Skeletal muscle satellite cell (primary cell): ENCODE results near the gene MUC22.

Experiments used
- H3K27me3 ChIP-seq: 2 replicates; pipeline ENCODE4 v1.7.0; 2013; ENCODE audit warnings: low read length; ENCODE audit not compliant: control insufficient read depth, insufficient read depth
- H3K36me3 ChIP-seq: 2 replicates; pipeline ENCODE4 v1.7.0; 2013; ENCODE audit warnings: mild to moderate bottlenecking, control low read depth, low read length; ENCODE audit not compliant: insufficient read depth
- H3K4me1 ChIP-seq: 2 replicates; pipeline ENCODE4 v1.7.0; 2013; ENCODE audit warnings: low read length; ENCODE audit not compliant: control insufficient read depth, insufficient read depth
- H3K4me2 ChIP-seq: 2 replicates; pipeline ENCODE4 v1.7.0; 2013; ENCODE audit warnings: mild to moderate bottlenecking, low read length
- H3K4me3 ChIP-seq: 2 replicates; pipeline ENCODE4 v1.7.0; 2013; ENCODE audit warnings: low read length
- H3K9ac ChIP-seq: 2 replicates; pipeline ENCODE4 v1.7.0; 2013; ENCODE audit warnings: mild to moderate bottlenecking, low read depth, low read length, moderate library complexity
- H3K9me3 ChIP-seq: replicated peaks from 2 replicates; pipeline ENCODE4 v1.7.0; 2013; ENCODE audit warnings: mild to moderate bottlenecking, control low read depth, low read length

MUC22 gene

DNA sequence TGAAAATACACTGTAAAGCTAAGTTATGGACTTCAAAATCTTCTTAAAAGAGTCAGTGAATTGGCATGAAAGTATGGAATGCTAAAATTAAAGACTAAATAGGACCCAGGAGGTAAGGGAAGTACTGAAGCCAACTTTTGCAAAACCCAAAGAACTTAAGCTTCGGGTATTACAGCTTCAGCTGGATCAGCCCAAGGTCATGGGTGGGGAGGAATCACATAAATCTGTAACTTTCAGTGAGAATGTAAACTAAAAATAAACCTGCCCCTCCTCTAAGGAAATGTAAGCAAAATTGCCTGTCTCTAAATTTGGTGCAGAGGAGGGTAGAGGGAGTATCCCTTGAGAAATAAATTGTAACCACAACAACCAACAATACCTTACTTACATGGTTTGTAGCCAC, 31.1 kb upstream of the MUC22 start:
- Histone ChIP-seq H3K9ac (no peak overlapping the region), H3K4me1 (peaks cover 8% of the 10 kb centered on the region), H3K9me3 (no peaks in the 10 kb centered on the region)

DNA sequence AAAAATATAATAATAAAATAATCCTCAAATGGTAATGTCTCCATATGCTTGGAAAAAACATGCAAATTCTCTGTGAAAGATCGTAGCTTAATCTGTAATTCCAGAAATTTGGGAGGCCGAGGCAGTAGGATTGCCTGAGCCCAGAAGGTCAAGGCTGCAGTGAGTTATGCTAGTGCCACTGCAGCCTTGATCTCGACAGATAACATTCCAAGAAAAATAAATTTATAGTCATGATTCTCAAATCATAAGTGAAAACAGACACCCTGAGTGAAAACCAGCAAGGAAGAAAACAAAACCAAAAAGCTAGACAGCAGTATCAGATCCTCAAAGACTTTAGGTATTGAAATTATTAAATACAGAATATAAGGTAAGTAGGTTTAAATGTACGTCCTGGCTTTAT, 30.6 kb upstream of the MUC22 start:
- Histone ChIP-seq H3K27me3 (peaks cover 31% of the 10 kb centered on the region), H3K9me3 (no peaks in the 10 kb centered on the region), H3K4me1 (peaks cover 8% of the 10 kb centered on the region)

More for the DNA sequence above, 31.1 kb upstream of the MUC22 start:
- H3K27me3 ChIP-seq = peaks cover 30% of the 10 kb centered on the region
- no peak overlapping the region for H3K4me2 ChIP-seq
- H3K4me3 ChIP-seq = no peak overlapping the region
- no peaks in the 10 kb centered on the region for H3K36me3 ChIP-seq

DNA sequence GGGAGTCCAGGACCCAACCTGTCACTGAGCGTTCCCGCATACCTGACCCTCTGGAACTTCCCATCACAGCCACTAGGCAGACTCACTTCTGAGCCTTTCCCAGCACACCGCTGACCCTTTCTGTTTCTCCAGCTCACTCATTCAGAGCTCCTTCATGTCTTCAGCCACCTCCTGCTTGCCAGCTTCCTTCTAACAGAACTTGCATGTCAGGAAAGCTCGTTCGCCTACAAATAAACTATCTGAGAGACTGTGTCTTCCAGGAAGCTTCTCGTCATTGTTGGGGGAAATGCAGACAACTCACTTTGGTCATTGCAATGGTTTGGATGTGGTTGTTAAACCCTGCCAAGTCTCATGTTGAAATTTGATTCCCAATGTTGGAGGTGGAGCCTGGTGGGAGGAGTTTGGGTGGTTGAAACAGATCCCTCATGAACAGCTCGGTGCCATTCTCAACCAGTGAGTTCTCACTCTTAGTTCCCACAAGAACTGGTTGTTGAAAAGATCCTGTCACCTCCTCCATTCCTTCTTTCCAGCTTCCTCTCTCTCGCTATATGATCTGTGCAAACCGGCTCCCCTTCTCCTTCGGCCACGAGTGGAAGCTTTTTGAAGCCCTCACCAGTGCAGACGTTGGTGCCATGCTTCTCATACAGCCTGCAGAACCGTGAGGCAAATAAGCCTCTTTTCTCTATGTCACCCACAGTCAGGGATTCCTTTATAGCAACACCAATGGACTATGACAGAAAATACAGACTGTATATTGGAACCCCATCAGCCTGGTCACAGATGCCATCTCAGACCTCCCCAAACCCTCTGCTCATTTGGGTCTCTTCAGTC, 28.1 kb upstream of the MUC22 start:
- Histone ChIP-seq H3K9me3 (no peaks in the 10 kb centered on the region), H3K4me1 (peaks cover 8% of the 10 kb centered on the region), H3K4me3 (peak overlapping the region; percentile 57), H3K36me3 (no peaks in the 10 kb centered on the region), H3K9ac (no peak overlapping the region), H3K27me3 (peaks cover 26% of the 10 kb centered on the region), H3K4me2 (peak overlapping the region; percentile 62)

More for the DNA sequence above, 30.6 kb upstream of the MUC22 start:
- H3K4me2 ChIP-seq = no peak overlapping the region
- no peaks in the 10 kb centered on the region for H3K36me3 ChIP-seq
- no peak overlapping the region for H3K4me3 ChIP-seq
- H3K9ac ChIP-seq = no peak overlapping the region

DNA sequence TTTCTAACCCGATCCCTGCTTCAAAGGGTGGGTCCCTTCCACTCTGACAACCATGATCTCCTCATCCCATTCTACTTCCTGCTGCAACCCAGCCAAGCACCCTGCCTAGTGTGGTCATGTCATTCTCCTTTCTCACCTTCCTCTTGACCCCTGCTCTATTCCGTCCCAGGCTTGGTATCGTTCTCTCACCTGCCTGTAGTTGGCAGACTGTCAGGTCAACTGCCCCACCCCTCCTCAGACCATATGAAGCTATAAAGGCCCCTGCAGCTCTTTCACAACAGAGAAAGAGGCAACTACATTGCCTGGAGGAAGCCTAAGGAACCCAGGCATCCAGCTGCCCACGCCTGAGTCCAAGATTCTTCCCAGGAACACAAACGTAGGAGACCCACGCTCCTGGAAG, 26.8 kb upstream of the MUC22 start, which contains the start of gene MUC21:
TSS of gene MUC21 (plus strand) at position 280 of the 400 bp plus-strand sequence. CDS start 241 bp downstream, outside the sequence.
- peaks cover 22% of the 10 kb centered on the region for H3K27me3 ChIP-seq
- no peak within 1 kb of the TSS for H3K9ac ChIP-seq
- H3K9me3 ChIP-seq = no peaks in the 10 kb centered on the region
- H3K4me2 ChIP-seq = peak within 1 kb of the TSS; percentile 62
- no peaks in the 10 kb centered on the region for H3K36me3 ChIP-seq
- peaks cover 8% of the 10 kb centered on the region for H3K4me1 ChIP-seq
- no peak within 1 kb of the TSS for H3K4me3 ChIP-seq

DNA sequence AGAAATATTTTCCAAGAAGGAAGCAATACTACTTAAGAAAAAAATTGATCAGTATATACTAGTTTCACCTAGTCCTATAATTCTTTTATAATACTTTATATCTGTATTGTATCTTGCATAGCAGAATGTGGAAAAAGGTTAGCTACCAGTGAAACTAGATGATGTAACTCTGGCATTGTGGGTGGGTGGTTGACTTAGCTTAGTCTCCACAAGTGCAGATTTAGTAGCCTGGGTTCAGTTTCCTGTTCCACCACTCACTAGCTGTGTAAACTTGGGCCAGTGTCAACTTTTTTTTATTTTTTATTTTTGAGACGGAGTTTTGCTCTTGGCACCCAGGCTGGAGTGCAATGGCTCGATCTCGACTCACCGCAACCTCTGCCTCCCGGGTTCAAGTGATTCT, 24.8 kb upstream of the MUC22 start:
- Histone ChIP-seq H3K9me3 (no peaks in the 10 kb centered on the region), H3K4me3 (no peak overlapping the region), H3K9ac (no peak overlapping the region), H3K27me3 (peaks cover 22% of the 10 kb centered on the region), H3K4me2 (no peak overlapping the region), H3K4me1 (peaks cover 8% of the 10 kb centered on the region), H3K36me3 (no peaks in the 10 kb centered on the region)

DNA sequence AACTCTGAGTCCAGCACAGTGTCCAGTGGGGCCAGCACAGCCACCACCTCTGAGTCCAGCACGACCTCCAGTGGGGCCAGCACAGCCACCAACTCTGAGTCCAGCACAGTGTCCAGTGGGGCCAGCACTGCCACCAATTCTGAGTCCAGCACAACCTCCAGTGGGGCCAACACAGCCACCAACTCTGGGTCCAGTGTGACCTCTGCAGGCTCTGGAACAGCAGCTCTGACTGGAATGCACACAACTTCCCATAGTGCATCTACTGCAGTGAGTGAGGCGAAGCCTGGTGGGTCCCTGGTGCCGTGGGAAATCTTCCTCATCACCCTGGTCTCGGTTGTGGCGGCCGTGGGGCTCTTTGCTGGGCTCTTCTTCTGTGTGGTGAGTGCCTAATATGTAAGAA, 23.0 kb upstream of the MUC22 start:
- peaks cover 2% of the 10 kb centered on the region for H3K4me1 ChIP-seq
- H3K4me2 ChIP-seq = no peak overlapping the region
- H3K9me3 ChIP-seq = no peaks in the 10 kb centered on the region
- H3K9ac ChIP-seq = no peak overlapping the region
- H3K4me3 ChIP-seq = no peak overlapping the region
- H3K36me3 ChIP-seq = no peaks in the 10 kb centered on the region
- peaks cover 25% of the 10 kb centered on the region for H3K27me3 ChIP-seq

DNA sequence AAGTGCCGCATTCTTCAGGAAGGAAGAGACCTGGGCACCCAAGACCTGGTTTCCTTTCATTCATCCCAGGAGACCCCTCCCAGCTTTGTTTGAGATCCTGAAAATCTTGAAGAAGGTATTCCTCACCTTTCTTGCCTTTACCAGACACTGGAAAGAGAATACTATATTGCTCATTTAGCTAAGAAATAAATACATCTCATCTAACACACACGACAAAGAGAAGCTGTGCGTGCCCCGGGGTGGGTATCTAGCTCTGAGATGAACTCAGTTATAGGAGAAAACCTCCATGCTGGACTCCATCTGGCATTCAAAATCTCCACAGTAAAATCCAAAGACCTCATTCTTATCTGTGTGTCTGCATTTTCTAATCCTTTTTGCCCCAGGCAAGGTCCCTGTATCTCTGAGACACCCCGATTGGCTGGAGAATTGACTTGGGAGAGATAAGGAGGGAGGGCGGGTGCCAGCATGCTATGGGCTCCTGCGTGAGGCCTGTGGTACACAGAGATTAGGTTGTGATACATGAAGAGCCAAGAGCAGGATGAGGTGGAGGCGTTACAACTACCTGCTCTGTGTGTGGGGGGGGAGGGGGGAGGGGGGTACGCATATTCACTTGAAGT, 22.0 kb upstream of the MUC22 start:
- Histone ChIP-seq H3K4me3 (no peak overlapping the region), H3K9me3 (no peaks in the 10 kb centered on the region), H3K4me2 (no peak overlapping the region), H3K9ac (no peak overlapping the region), H3K4me1 (no peaks in the 10 kb centered on the region), H3K27me3 (peaks cover 21% of the 10 kb centered on the region), H3K36me3 (no peaks in the 10 kb centered on the region)

DNA sequence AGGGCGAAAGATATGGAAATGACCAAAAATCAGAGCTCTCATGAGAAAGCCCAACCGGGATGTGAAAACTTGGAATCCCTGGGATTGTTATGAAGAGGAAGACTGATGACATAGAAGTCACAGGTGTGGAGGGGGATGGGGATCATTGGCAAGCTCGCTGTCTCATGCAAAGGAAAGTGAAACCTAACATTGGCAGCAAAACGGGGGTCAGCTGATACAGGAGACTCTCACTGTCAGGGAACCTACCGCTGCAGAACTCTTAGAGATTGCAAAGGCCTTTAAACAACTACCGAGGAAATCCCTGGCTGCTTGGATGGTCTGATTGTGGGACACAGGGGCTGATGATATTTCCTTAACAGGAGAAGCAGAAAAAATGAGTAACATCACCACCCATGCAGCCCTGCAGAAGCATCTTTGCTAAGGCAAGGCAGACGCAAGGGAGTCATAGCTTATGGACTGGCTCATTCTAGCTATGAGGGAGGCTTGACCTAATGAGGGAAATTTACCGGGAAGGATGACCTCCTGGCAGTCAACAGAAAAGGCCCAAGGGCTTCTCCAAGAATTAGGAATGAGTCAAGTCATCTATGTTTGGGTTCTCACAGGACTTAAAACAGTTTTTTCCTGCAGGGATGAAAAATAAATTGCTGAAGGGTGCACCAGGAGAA, 19.7 kb upstream of the MUC22 start:
- Histone ChIP-seq H3K4me1 (no peaks in the 10 kb centered on the region), H3K4me2 (no peak overlapping the region), H3K27me3 (peaks cover 12% of the 10 kb centered on the region), H3K36me3 (no peaks in the 10 kb centered on the region), H3K9me3 (no peaks in the 10 kb centered on the region), H3K9ac (no peak overlapping the region), H3K4me3 (no peak overlapping the region)

DNA sequence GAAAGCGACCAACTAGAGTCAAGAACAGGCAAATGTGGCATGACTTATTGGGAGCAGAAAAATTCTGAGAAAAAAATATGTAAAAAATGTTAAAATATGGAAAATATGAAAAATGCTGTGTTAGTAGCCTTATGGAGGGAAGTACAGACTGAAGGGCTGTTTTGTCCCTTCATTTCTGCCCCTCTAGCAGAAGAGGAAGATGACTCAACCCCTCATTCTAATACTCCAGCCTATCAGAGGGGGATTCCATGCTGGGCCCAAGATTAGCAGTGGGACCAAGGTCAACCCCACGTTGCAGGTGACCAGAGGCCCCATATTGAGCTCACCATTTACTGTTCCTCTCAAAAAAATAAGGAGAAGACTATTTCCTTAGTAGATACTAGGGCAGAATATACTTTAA, 18.4 kb upstream of the MUC22 start:
- no peak overlapping the region for H3K4me2 ChIP-seq
- H3K27me3 ChIP-seq = peaks cover 15% of the 10 kb centered on the region
- no peak overlapping the region for H3K4me3 ChIP-seq
- no peaks in the 10 kb centered on the region for H3K9me3 ChIP-seq
- H3K9ac ChIP-seq = no peak overlapping the region
- H3K4me1 ChIP-seq = no peaks in the 10 kb centered on the region
- no peaks in the 10 kb centered on the region for H3K36me3 ChIP-seq

DNA sequence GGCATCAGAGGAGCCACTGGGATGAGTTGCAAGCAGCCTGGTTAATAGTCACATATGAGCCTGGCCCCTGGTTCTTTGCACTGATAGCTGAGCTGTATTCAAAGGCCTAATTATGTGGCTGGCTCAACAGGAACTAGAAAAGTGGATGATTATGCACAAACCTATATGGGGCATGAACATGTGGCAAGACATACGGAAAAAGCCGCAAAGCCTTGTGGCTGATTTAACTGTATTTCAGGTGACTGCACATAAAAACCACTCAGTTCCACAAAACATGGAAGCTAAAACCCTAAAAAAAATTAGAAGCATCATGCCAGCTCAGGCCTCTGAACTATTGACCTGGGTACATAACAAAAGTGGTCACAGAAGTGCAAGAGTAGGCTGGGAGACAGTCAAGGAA, 13.0 kb upstream of the MUC22 start:
- Histone ChIP-seq H3K9ac (no peak overlapping the region), H3K9me3 (no peaks in the 10 kb centered on the region)

DNA sequence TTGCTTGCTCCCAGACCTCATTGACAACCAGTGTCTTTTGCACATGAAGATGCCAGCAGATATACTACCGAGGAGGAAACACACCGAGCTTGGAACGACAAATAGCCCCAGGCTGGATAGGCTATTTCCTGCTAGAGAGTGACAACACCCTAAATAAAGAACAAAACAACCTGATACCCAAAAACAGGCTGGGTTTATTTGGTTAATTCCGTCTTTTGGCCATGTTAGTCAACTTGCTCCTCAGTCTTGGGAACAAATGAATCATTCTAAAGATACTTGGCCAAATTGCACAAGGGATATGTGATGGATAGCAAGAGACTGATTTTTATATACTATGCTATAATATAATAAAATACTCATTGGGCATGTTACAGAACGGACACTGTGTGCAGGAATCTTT, 11.5 kb upstream of the MUC22 start:
- Histone ChIP-seq H3K9ac (no peak overlapping the region), H3K27me3 (peaks cover 6% of the 10 kb centered on the region), H3K4me1 (no peaks in the 10 kb centered on the region), H3K9me3 (no peaks in the 10 kb centered on the region), H3K36me3 (no peaks in the 10 kb centered on the region), H3K4me2 (no peak overlapping the region), H3K4me3 (no peak overlapping the region)

More for the DNA sequence above, 13.0 kb upstream of the MUC22 start:
- peaks cover 6% of the 10 kb centered on the region for H3K27me3 ChIP-seq
- no peaks in the 10 kb centered on the region for H3K36me3 ChIP-seq
- no peak overlapping the region for H3K4me3 ChIP-seq
- no peak overlapping the region for H3K4me2 ChIP-seq
- no peaks in the 10 kb centered on the region for H3K4me1 ChIP-seq
